ENCODE measurements around the gene TNFSF13B. TPM values are rescaled to one million over a fixed set of nuclear protein-coding genes. Genes with fewer than 3 reads are reported as not detected.
"Not testable (repeated sequence)": the region's sequence is repeated elsewhere in the genome, so short reads cannot be mapped to it uniquely, and the experiment has no call there.

The TNFSF13B gene
- total RNA-seq, 1 donor from 2014 or later = 2.1 TPM

DNA sequence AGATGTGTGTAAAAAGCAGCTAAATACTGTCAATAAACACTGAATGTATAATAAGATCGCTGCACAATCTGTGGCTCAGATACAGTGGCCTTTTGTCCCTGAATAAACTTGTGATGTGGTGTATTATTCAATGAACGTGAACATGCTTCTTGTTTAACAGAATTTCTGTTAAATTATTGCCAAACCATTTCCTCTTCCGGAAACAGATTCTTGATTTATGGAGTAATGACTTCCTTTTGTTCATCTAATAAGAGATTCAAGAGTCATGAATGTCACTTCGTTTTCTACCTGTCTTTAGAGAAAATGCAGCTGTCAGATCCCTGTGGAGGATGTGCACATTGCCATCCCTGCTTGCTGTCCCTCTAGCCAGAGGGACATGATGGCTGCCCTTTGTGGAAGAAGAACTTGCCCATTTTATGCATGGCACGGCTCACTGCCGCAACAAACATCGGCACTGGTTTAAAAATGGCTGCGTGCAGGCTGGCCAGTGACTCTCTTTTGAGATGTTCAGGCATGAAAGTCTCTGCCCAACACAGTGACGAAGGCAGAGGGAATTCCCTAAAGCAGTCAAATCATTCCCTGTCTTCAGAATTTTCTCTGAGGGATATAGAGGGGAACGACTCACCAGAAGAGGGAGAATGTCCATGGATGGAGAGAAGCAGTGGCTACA, 3.1 kb upstream of the TNFSF13B start:
- no peak for TF ChIP-seq CTCF (IDR thresholded peaks at IDR 0.05; ENCODE audit: unreplicated experiment)
- Mint-ChIP-seq H3K4me3 (no peak overlapping the region), H3K4me1 (peaks cover 18% of the 10 kb centered on the region), H3K27me3 (ENCODE audit: low read depth) (no peaks in the 10 kb centered on the region), H3K9me3 (no peaks in the 10 kb centered on the region), H3K27ac (no peak overlapping the region), H3K36me3 (no peaks in the 10 kb centered on the region)
- no peak for DNase-seq (ENCODE audit: low spot score in 2 of 2, unreplicated experiment in 2 of 2)

DNA sequence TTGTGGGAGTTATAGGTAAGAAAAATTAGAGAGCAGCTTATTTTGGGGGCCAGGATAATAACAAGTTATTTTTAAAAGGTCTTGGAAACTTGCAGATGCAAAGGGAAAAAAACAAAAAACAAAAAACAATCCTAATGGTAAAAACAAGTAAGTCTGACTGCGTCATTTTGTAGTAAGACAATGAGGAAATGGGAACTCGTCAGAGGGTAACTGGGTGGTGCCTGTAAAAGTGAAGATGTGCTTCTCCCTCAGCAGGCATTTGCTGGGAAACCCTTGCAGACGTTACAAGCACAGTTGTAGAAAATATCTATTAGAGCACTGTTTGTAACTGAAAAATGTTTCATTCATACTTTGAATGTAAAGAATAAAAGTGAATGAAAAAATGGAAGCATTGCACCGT, 2.2 kb upstream of the TNFSF13B start:
- peaks cover 18% of the 10 kb centered on the region for H3K4me1 Mint-ChIP-seq
- no peaks in the 10 kb centered on the region for H3K36me3 Mint-ChIP-seq
- no peak overlapping the region for H3K27ac Mint-ChIP-seq
- H3K27me3 Mint-ChIP-seq (ENCODE audit: low read depth) = no peaks in the 10 kb centered on the region
- no peak for TF ChIP-seq CTCF (IDR thresholded peaks at IDR 0.05; ENCODE audit: unreplicated experiment)
- H3K4me3 Mint-ChIP-seq = no peak overlapping the region
- no peaks in the 10 kb centered on the region for H3K9me3 Mint-ChIP-seq
- DNase-seq (ENCODE audit: low spot score in 2 of 2, unreplicated experiment in 2 of 2) = no peak

- H3K4me3 Mint-ChIP-seq; DNase-seq (ENCODE audit: low spot score in 2 of 2, unreplicated experiment in 2 of 2): not testable (repeated sequence)
- peaks cover 18% of the 10 kb centered on the region for H3K4me1 Mint-ChIP-seq
Observed at GRCh38 chr13:108267855-108268254, 1.7 kb upstream of the TNFSF13B start.

DNA sequence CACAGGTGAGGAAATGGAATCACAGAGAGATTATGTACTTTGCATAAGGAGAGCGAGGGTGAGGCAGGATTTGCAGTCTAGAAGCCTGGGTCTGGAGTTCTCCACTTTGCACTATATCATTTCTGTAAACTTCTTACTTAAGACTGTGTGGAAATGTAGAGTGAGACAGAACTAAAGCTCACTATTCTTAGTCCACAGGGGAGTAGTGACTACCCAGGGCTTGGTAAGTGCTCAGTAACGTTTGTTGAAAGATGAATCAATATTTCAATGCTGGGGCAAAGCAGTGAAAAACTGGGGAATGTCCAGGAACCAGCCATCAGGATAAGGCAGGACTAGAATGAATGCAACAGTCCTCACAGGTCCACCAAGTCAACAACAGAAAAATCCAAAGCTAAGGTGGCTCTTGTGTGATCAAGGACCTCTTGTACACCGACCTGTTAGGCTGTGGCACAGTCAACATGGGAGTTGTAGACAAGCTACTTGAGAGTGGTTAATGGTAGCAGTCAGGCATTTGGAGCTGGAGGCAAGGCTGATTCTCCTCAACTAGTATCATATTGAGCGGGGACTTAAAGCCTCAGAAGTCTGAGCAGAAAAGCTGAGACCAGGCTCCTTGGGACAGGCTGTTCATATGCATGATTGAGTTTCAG, 929 bp upstream of the TNFSF13B start:
- Mint-ChIP-seq H3K9me3 (no peaks in the 10 kb centered on the region), H3K4me3 (no peak overlapping the region), H3K4me1 (peaks cover 18% of the 10 kb centered on the region), H3K27ac (no peak overlapping the region), H3K36me3 (no peaks in the 10 kb centered on the region), H3K27me3 (ENCODE audit: low read depth) (no peaks in the 10 kb centered on the region)
- no peak for TF ChIP-seq CTCF (IDR thresholded peaks at IDR 0.05; ENCODE audit: unreplicated experiment)
- no peak for DNase-seq (ENCODE audit: low spot score in 2 of 2, unreplicated experiment in 2 of 2)

More at GRCh38 chr13:108267855-108268254, 1.7 kb upstream of the TNFSF13B start:
- H3K27me3 Mint-ChIP-seq (ENCODE audit: low read depth); H3K9me3 Mint-ChIP-seq; H3K36me3 Mint-ChIP-seq; H3K27ac Mint-ChIP-seq: not testable (repeated sequence)

- H3K36me3 Mint-ChIP-seq = no peaks in the 10 kb centered on the region
- H3K27me3 Mint-ChIP-seq (ENCODE audit: low read depth) = no peaks in the 10 kb centered on the region
- no peak overlapping the region for H3K27ac Mint-ChIP-seq
- TF ChIP-seq CTCF (IDR thresholded peaks at IDR 0.05; ENCODE audit: unreplicated experiment) = no peak
- peaks cover 18% of the 10 kb centered on the region for H3K4me1 Mint-ChIP-seq
- no peaks in the 10 kb centered on the region for H3K9me3 Mint-ChIP-seq
- DNase-seq (ENCODE audit: low spot score in 2 of 2, unreplicated experiment in 2 of 2) = no peak
- no peak overlapping the region for H3K4me3 Mint-ChIP-seq
Observed at GRCh38 chr13:108270442-108270841, 924 bp downstream of the TNFSF13B start.

GRCh38 chr13:108272333-108272732, 2.8 kb downstream of the TNFSF13B start:
- H3K36me3 Mint-ChIP-seq = no peaks in the 10 kb centered on the region

More at GRCh38 chr13:108272333-108272732, 2.8 kb downstream of the TNFSF13B start:
- Mint-ChIP-seq H3K27ac (no peak overlapping the region), H3K4me1 (peaks cover 22% of the 10 kb centered on the region), H3K27me3 (ENCODE audit: low read depth) (no peaks in the 10 kb centered on the region), H3K9me3 (no peaks in the 10 kb centered on the region), H3K4me3 (no peak overlapping the region)
- no peak for TF ChIP-seq CTCF (IDR thresholded peaks at IDR 0.05; ENCODE audit: unreplicated experiment)
- DNase-seq (ENCODE audit: low spot score in 2 of 2, unreplicated experiment in 2 of 2) = no peak
